DMS153 treated with DMSO at 0.1 percent for 48 hours (cell line): Measurements from ENCODE around the gene RBMX.
A peak's percentile ranks its signal among the peaks of the same experiment; 100 is the strongest.

Experiments used
- DNase-seq: peaks from one replicate; lab custom pipeline; 2025; ENCODE audit not compliant: unreplicated experiment; lab: John Stamatoyannopoulos, UW

Gene RBMX

GRCh38 chrX:136849395-136849794 lies 31.1 kb downstream of the RBMX start:
- no peak for DNase-seq

GRCh38 chrX:136847874-136848273 lies 32.7 kb downstream of the RBMX start:
- DNase-seq = no peak

DNA sequence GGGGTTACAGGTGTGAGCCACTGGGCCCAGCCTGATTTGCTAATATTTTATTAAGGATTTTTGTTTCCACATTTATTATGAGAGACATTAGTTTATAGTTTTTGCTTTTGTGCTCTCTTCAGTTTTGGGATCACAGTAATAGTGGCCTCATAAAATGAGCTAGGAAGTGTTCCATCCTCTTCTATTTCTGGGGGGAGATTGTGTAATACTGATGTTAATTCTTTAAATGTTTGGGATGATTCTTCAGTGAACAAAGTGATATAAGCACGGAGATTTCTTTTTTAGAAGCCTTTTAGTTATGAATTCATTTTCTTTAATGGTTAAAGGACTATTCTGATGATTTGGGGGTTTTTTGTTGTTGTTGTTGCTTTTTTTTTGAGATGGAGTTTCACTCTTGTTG lies 41.3 kb downstream of the RBMX start:
- no peak for DNase-seq

DNA sequence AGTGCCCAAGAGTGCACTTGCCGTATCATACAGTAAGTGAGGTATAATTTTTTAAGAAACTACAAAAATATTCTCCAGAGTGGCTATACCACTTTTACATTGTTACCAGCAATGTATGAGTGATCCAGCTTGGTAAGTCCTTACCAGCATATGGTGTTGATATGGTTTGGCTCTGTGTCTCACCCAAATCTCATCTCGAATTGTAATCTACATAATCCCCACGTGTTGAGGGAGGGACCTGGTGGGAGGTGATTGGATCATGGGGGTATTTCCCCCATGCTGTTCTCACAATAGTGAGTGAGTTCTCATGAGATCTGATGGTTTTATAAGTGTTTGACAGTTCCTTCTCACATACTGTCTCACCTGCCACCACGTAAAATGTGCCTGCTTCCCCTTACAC lies 44.8 kb downstream of the RBMX start:
- DNase-seq = no peak

GRCh38 chrX:136829413-136829812 lies 51.1 kb downstream of the RBMX start:
- DNase-seq = no peak

DNA sequence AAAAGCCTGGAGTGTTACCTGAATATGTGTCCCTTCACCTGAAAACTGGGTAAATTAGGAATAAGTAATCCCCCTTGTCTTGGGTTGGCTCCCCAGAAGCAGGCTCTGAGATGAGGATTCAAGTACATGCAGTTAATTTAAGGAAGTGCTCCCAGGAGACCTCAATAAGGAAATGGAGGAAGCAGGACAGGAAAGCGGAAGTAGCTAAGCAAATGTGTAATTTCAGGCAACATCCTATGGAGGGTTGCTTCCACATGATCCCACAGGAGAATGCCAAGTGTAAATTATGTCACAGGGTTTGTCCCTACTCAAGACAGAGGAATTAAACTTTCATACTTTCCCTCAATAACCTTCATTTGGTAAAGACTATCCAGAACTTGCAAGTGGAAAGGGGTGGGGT lies 51.7 kb downstream of the RBMX start:
- no peak for DNase-seq

GRCh38 chrX:136827026-136827425 lies 53.5 kb downstream of the RBMX start:
- peak; percentile 51 for DNase-seq

DNA sequence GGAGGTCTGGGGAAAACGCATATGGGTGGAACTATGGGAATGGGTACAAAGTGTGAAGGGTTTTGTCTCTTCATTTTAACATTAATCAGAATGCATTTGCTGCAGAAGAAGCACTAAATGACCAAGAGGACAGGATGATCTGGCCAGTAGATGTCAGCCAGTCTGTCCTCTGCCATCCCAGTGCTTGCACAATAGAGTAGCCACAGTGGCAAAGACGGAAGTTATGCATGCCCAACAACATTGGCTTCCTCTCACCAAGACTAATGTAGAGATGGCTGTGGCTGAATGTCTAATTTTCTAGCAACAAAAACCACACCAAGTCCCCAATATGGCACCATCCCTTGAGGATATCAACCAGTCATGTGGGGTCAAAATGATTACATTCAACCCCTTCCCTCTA lies 54.8 kb downstream of the RBMX start:
- DNase-seq = no peak
